Keratinocyte (primary cell): ENCODE measurements around the gene IFT25. TPM values are rescaled to one million over a fixed set of nuclear protein-coding genes. Genes with fewer than 3 reads are reported as not detected.

Experiments used
- DNase-seq: peaks from one replicate; pipeline ENCODE4 v3.0.0-alpha.2; 2011; ENCODE audit warnings: low read depth, missing footprints, low spot score
- FAIRE-seq: peaks from 2 replicates; lab custom pipeline; 2011; peaks lifted over from hg19 to GRCh38; lab: Jason Lieb, UNC
- H2AFZ ChIP-seq: 2 replicates; pipeline ENCODE4 v1.6.0; 2012; ENCODE audit warnings: low read length, control low read depth, inconsistent platforms; ENCODE audit not compliant: control insufficient read depth
- H3K27ac ChIP-seq: 2 replicates; pipeline ENCODE4 v1.5.1; 2011; ENCODE audit warnings: low read length; ENCODE audit not compliant: control insufficient read depth, insufficient read depth
- H3K27me3 ChIP-seq: 3 replicates; pipeline ENCODE4 v1.6.0; 2011; ENCODE audit warnings: low read length; ENCODE audit not compliant: control insufficient read depth, insufficient read depth; ENCODE audit errors: extremely low read depth
- H3K36me3 ChIP-seq, 2 experiments: 2 replicates in 1 of 2; 3 replicates in 1 of 2; pipeline ENCODE4 v1.5.1; 2011; ENCODE audit warnings: low read length in 2 of 2, mild to moderate bottlenecking in 1 of 2; ENCODE audit not compliant: control insufficient read depth in 2 of 2, insufficient read depth in 2 of 2; ENCODE audit errors: extremely low read depth in 1 of 2
- H3K4me1 ChIP-seq: 3 replicates; pipeline ENCODE4 v1.5.1; 2011; ENCODE audit warnings: low read length; ENCODE audit not compliant: control insufficient read depth, insufficient read depth; ENCODE audit errors: extremely low read depth
- H3K4me2 ChIP-seq: 3 replicates; pipeline ENCODE4 v1.6.0; 2011; ENCODE audit warnings: low read depth, low read length; ENCODE audit not compliant: control insufficient read depth, insufficient read depth; ENCODE audit errors: extremely low read depth
- H3K4me3 ChIP-seq, 3 experiments: fragments of 200-600 bp in 1 of 3; sonication (generic) in 1 of 3; 2 replicates in 2 of 3; 3 replicates in 1 of 3; pipeline ENCODE4 v1.5.1; 2011 to 2016; ENCODE audit warnings: low read length in 3 of 3, mild to moderate bottlenecking in 3 of 3, control low read depth in 2 of 3, inconsistent platforms in 1 of 3, low read depth in 1 of 3, mixed read lengths in 1 of 3, mixed run types in 1 of 3, moderate library complexity in 1 of 3; ENCODE audit not compliant: control insufficient read depth in 2 of 3, insufficient read depth in 2 of 3; ENCODE audit errors: extremely low read depth in 1 of 3
- H3K79me2 ChIP-seq: 2 replicates; pipeline ENCODE4 v1.6.0; 2012; ENCODE audit warnings: low read length; ENCODE audit not compliant: control insufficient read depth, insufficient read depth
- H3K9ac ChIP-seq: 3 replicates; pipeline ENCODE4 v1.6.0; 2011; ENCODE audit warnings: low read length; ENCODE audit not compliant: control insufficient read depth, insufficient read depth; ENCODE audit errors: extremely low read depth
- H3K9me1 ChIP-seq: 3 replicates; pipeline ENCODE4 v1.6.0; 2011; ENCODE audit warnings: low read length; ENCODE audit not compliant: control insufficient read depth, insufficient read depth; ENCODE audit errors: extremely low read depth
- H3K9me3 ChIP-seq: 2 replicates; pipeline ENCODE4 v1.5.1; 2012; ENCODE audit warnings: low read depth, low read length; ENCODE audit not compliant: control insufficient read depth
- H4K20me1 ChIP-seq: 3 replicates; pipeline ENCODE4 v1.6.0; 2011; ENCODE audit warnings: low read length; ENCODE audit not compliant: control insufficient read depth, insufficient read depth; ENCODE audit errors: extremely low read depth
- CTCF ChIP-seq, 3 experiments: IDR thresholded peaks in 1 of 3; conservative IDR thresholded peaks in 1 of 3; optimal IDR thresholded peaks in 1 of 3; 2 replicates in 2 of 3; 3 replicates in 1 of 3; pipeline versions ENCODE3 to v1.5.1; 2011; ENCODE audit warnings: low read length in 3 of 3, mild to moderate bottlenecking in 3 of 3, moderate library complexity in 2 of 3, control low read depth in 1 of 3, inconsistent platforms in 1 of 3; ENCODE audit not compliant: insufficient read depth in 2 of 3; ENCODE audit errors: extremely low read depth in 1 of 3
- EZH2 ChIP-seq: IDR thresholded peaks from one replicate; pipeline ENCODE4 v1.6.1; 2012; ENCODE audit warnings: inconsistent platforms, mild to moderate bottlenecking, low read length, moderate library complexity
- dilution Hi-C: fragments of 300-500 bp; cut with MboI; formaldehyde crosslinking; loops from one replicate; pipeline ENCODE4 v1.7.0; 2020; ENCODE audit warnings: low sequenced_read_pairs; ENCODE audit not compliant: extremely low pct_ligation_motif_present
- polyA plus RNA-seq, 5 experiments: library from polyadenylated mRNA; depleted of rRNA in 3 of 5; stranded (reverse) in 3 of 5; stranded (forward) in 1 of 5; unstranded in 1 of 5; fragments of >200 nt; gene quantifications; 1 replicate in 1 of 5; 2 replicates in 3 of 5; 3 replicates in 1 of 5; pipeline versions ENCODE4 v1.2.1 to v1.2.3, GENCODE V29; 2011 to 2012; ENCODE audit warnings: missing spikeins in 2 of 5, low read depth in 1 of 5, low replicate concordance in 1 of 5

The IFT25 gene
- polyA plus RNA-seq, 1 donor (not counting 4 experiments of a cell fraction or from before 2014, with no cell fraction given), result 64.3 TPM

GRCh38 chr1:53893999-53894636, 51.4 kb downstream of the IFT25 start, which contains the start of gene DIO1:
DIO1 (plus strand) TSS chr1:53894187; CDS start chr1:53894211, 24 bp downstream.
- Histone ChIP-seq H3K9ac (no peak within 1 kb of the TSS), H3K79me2 (no peaks in the 10 kb centered on the region), H3K4me1 (peaks cover 22% of the 10 kb centered on the region), H3K4me2 (no peak within 1 kb of the TSS), H3K27ac (no peak within 1 kb of the TSS), H3K27me3 (no peaks in the 10 kb centered on the region), H3K36me3 (no peaks in the 10 kb centered on the region), H3K9me3 (no peaks in the 10 kb centered on the region), H4K20me1 (no peaks in the 10 kb centered on the region), H3K4me3 (no peak within 1 kb of the TSS), H3K9me1 (no peaks in the 10 kb centered on the region), H2AFZ (no peak within 1 kb of the TSS)
- FAIRE-seq, result no peak
- no peak for DNase-seq
- TF ChIP-seq EZH2 (no peak), CTCF (optimal IDR thresholded peaks at IDR 0.05 in 1 of 3, IDR thresholded peaks at IDR 0.05 in 1 of 3, conservative IDR thresholded peaks at IDR 0.05 in 1 of 3; ENCODE audit: extremely low read depth in 1 of 3, insufficient read depth in 2 of 3, low read length in 3 of 3) (no peak)
- dilution Hi-C loops, result no loop called here

- no peaks in the 10 kb centered on the region for H4K20me1 ChIP-seq
- DNase-seq, result no peak
- no peak overlapping the region for H2AFZ ChIP-seq
- H3K36me3 ChIP-seq, result no peaks in the 10 kb centered on the region
- H3K4me2 ChIP-seq, result no peak overlapping the region
- no peaks in the 10 kb centered on the region for H3K79me2 ChIP-seq
- peaks cover 22% of the 10 kb centered on the region for H3K4me1 ChIP-seq
- no peaks in the 10 kb centered on the region for H3K9me1 ChIP-seq
- H3K27ac ChIP-seq, result no peak overlapping the region
- dilution Hi-C loops, result no loop called here
- no peaks in the 10 kb centered on the region for H3K9me3 ChIP-seq
- no peaks in the 10 kb centered on the region for H3K27me3 ChIP-seq
- H3K4me3 ChIP-seq, result no peak overlapping the region
- no peak for TF ChIP-seq CTCF (optimal IDR thresholded peaks at IDR 0.05 in 1 of 3, IDR thresholded peaks at IDR 0.05 in 1 of 3, conservative IDR thresholded peaks at IDR 0.05 in 1 of 3; ENCODE audit: extremely low read depth in 1 of 3, insufficient read depth in 2 of 3, low read length in 3 of 3)
- TF ChIP-seq EZH2, result no peak
- H3K9ac ChIP-seq, result no peak overlapping the region
- FAIRE-seq, result no peak
These were observed 52.6 kb downstream of the IFT25 start for GRCh38 chr1:53892911-53893310.
